Smooth muscle cell (in vitro differentiated cells): ENCODE results near the gene AGBL2. TPM values are rescaled to one million over a fixed set of nuclear protein-coding genes. Genes with fewer than 3 reads are reported as not detected.
"Not testable (repeated sequence)": the region's sequence is repeated elsewhere in the genome, so short reads cannot be mapped to it uniquely, and the experiment has no call there.

Experiments used
- DNase-seq: peaks from one replicate; lab custom pipeline; 2025; ENCODE audit not compliant: unreplicated experiment; lab: John Stamatoyannopoulos, UW
- H2AFZ ChIP-seq: fragments of 200-600 bp; sonication (generic); 2 replicates; pipeline ENCODE4 v1.6.0; 2016; ENCODE audit warnings: antibody characterized with exemption, low read depth, mild to moderate bottlenecking
- H3F3A ChIP-seq: fragments of 200-600 bp; sonication (generic); 2 replicates; pipeline ENCODE4 v1.6.0; 2017; ENCODE audit warnings: antibody characterized with exemption, low read depth
- H3K27ac ChIP-seq: fragments of 200-600 bp; sonication (generic); 2 replicates; pipeline ENCODE4 v1.5.1; 2016; ENCODE audit warnings: low read depth, mild to moderate bottlenecking
- H3K27me3 ChIP-seq: fragments of 200-600 bp; sonication (generic); 2 replicates; pipeline ENCODE4 v1.6.1; 2016; ENCODE audit warnings: low read depth, mild to moderate bottlenecking
- H3K36me3 ChIP-seq: fragments of 200-600 bp; sonication (generic); 2 replicates; pipeline ENCODE4 v1.5.1; 2016; ENCODE audit warnings: low read depth
- H3K4me1 ChIP-seq: fragments of 200-600 bp; sonication (generic); 2 replicates; pipeline ENCODE4 v1.5.1; 2016; ENCODE audit warnings: low read depth
- H3K4me2 ChIP-seq: fragments of 200-600 bp; sonication (generic); 2 replicates; pipeline ENCODE4 v1.6.0; 2016; ENCODE audit warnings: mild to moderate bottlenecking
- H3K4me3 ChIP-seq: fragments of 200-600 bp; sonication (generic); 2 replicates; pipeline ENCODE4 v1.5.1; 2016; ENCODE audit warnings: mild to moderate bottlenecking
- H3K79me2 ChIP-seq: fragments of 200-600 bp; sonication (generic); 2 replicates; pipeline ENCODE4 v1.6.0; 2016; ENCODE audit warnings: low read depth, mild to moderate bottlenecking
- H3K9ac ChIP-seq: fragments of 200-600 bp; sonication (generic); 2 replicates; pipeline ENCODE4 v1.6.0; 2016; ENCODE audit warnings: low read depth
- H3K9me3 ChIP-seq: fragments of 200-600 bp; sonication (generic); replicated peaks from 2 replicates; pipeline ENCODE4 v1.5.1; 2016; ENCODE audit warnings: low read depth
- H4K20me1 ChIP-seq: fragments of 200-600 bp; sonication (generic); 2 replicates; pipeline ENCODE4 v1.6.0; 2016; ENCODE audit warnings: low read depth
- WGBS: methylation state at CpG from one replicate; pipeline ENCODE4 v1.1.7; 2016; ENCODE audit warnings: low lambda C conversion rate; 5-methylcytosine and 5-hydroxymethylcytosine counted together
- polyA plus RNA-seq: library from polyadenylated mRNA; unstranded; fragments of >200 nt; fragmentation: Nextera tagmentation; extraction: Ambion mirVana; gene quantifications from 2 replicates; pipeline ENCODE4 v1.2.1, GENCODE V29; 2016
- total RNA-seq: library from RNA; depleted of rRNA; stranded (reverse); fragments of >200 nt; gene quantifications from 2 replicates; pipeline ENCODE4 v1.2.3, GENCODE V29; 2014
- TF ChIP-seq, protein P1 (sequence below): fragments of 200-600 bp; sonication (generic); IDR thresholded peaks from 2 replicates; pipeline ENCODE4 v1.5.1; 2017; ENCODE audit warnings: borderline replicate concordance, mild to moderate bottlenecking, antibody characterized with exemption; ENCODE audit not compliant: insufficient read depth, poor library complexity, severe bottlenecking

AGBL2 gene
- total and polyA plus RNA-seq, 2 experiments from 2014 or later = 1.1 TPM; not detected in 1

GRCh38 chr11:47688111-47688510, 27.1 kb downstream of the AGBL2 start:
- H3K9me3 ChIP-seq = no peaks in the 10 kb centered on the region
- no peaks in the 10 kb centered on the region for H3K4me1 ChIP-seq
- H3K36me3 ChIP-seq = no peaks in the 10 kb centered on the region
- H3K27ac ChIP-seq = no peak overlapping the region
- no peak overlapping the region for H3K9ac ChIP-seq
- H2AFZ ChIP-seq = no peak overlapping the region
- no peak for DNase-seq
- H3K4me3 ChIP-seq = no peak overlapping the region
- H3K79me2 ChIP-seq = no peaks in the 10 kb centered on the region
- TF ChIP-seq, protein P1, sequence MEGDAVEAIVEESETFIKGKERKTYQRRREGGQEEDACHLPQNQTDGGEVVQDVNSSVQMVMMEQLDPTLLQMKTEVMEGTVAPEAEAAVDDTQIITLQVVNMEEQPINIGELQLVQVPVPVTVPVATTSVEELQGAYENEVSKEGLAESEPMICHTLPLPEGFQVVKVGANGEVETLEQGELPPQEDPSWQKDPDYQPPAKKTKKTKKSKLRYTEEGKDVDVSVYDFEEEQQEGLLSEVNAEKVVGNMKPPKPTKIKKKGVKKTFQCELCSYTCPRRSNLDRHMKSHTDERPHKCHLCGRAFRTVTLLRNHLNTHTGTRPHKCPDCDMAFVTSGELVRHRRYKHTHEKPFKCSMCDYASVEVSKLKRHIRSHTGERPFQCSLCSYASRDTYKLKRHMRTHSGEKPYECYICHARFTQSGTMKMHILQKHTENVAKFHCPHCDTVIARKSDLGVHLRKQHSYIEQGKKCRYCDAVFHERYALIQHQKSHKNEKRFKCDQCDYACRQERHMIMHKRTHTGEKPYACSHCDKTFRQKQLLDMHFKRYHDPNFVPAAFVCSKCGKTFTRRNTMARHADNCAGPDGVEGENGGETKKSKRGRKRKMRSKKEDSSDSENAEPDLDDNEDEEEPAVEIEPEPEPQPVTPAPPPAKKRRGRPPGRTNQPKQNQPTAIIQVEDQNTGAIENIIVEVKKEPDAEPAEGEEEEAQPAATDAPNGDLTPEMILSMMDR = no peak
- no peaks in the 10 kb centered on the region for H3F3A ChIP-seq
- H3K27me3 ChIP-seq = no peaks in the 10 kb centered on the region
- H3K4me2 ChIP-seq = no peak overlapping the region
- WGBS = 90% methylated on average over 4 of the region's 4 CpGs
- no peaks in the 10 kb centered on the region for H4K20me1 ChIP-seq

DNA sequence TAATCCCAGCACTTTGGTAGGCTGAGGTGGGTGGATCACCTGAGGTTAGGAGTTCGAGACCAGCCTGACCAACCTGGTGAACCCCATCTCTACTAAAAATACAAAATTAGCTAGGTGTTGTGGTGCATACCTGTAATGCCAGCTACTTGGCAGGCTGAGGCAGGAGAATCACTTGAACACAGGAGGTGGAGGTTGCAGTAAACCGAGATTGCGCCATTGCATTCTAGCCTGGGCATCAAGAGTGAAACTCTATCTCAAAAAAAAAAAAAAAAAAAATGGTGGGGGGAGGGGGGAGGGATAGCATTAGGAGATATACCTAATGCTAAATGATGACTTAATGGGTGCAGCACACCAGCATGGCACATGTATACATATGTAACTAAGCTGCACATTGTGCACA, 28.5 kb downstream of the AGBL2 start:
- H3K9ac ChIP-seq, H3K79me2 ChIP-seq, DNase-seq, H3K9me3 ChIP-seq, H4K20me1 ChIP-seq, H3K4me1 ChIP-seq, H3K27ac ChIP-seq, H3F3A ChIP-seq, H3K4me3 ChIP-seq, H3K36me3 ChIP-seq, H3K4me2 ChIP-seq, H2AFZ ChIP-seq, H3K27me3 ChIP-seq: not testable (repeated sequence)
- 97% methylated on average over 3 of the region's 3 CpGs for WGBS

GRCh38 chr11:47686151-47686550, 29.0 kb downstream of the AGBL2 start:
- 100% methylated on average over 1 of the region's 1 CpG for WGBS
- H3K9me3 ChIP-seq = no peaks in the 10 kb centered on the region
- no peaks in the 10 kb centered on the region for H3K4me1 ChIP-seq
- no peaks in the 10 kb centered on the region for H3K27me3 ChIP-seq
- no peak overlapping the region for H3K4me3 ChIP-seq
- H4K20me1 ChIP-seq = no peaks in the 10 kb centered on the region
- TF ChIP-seq, protein P1 = no peak
- H3K36me3 ChIP-seq = no peaks in the 10 kb centered on the region
- no peak overlapping the region for H3K9ac ChIP-seq
- no peak overlapping the region for H3K4me2 ChIP-seq
- no peak for DNase-seq
- no peak overlapping the region for H2AFZ ChIP-seq
- no peak overlapping the region for H3K27ac ChIP-seq
- no peaks in the 10 kb centered on the region for H3K79me2 ChIP-seq
- no peaks in the 10 kb centered on the region for H3F3A ChIP-seq

- TF ChIP-seq, protein P1 = no peak
- H3K9me3 ChIP-seq = no peaks in the 10 kb centered on the region
- no peak overlapping the region for H2AFZ ChIP-seq
- no peaks in the 10 kb centered on the region for H3F3A ChIP-seq
- no peak overlapping the region for H3K27ac ChIP-seq
- H3K4me2 ChIP-seq = no peak overlapping the region
- no peak overlapping the region for H3K9ac ChIP-seq
- H3K4me3 ChIP-seq = no peak overlapping the region
- H3K36me3 ChIP-seq = no peaks in the 10 kb centered on the region
- no peaks in the 10 kb centered on the region for H4K20me1 ChIP-seq
- H3K27me3 ChIP-seq = no peaks in the 10 kb centered on the region
- H3K4me1 ChIP-seq = no peaks in the 10 kb centered on the region
- no peaks in the 10 kb centered on the region for H3K79me2 ChIP-seq
- DNase-seq = no peak
- 81% methylated on average over 2 of the region's 2 CpGs for WGBS
Measured at GRCh38 chr11:47675851-47676250, 39.3 kb downstream of the AGBL2 start.
